Ascending aorta (tissue), 2 donors: ENCODE results near the gene AOAH. TPM values are rescaled to one million over a fixed set of nuclear protein-coding genes. Genes with fewer than 3 reads are reported as not detected.

ENCODE experiments used
- DNase-seq, 2 donors: peaks; one replicate each; pipeline ENCODE4 v3.0.0-alpha.2; 2019; ENCODE audit warnings: low spot score in 2 of 2
- H3K27ac ChIP-seq, 2 donors: fragments of 200-600 bp; sonication (generic); one replicate each; pipeline ENCODE4 v1.5.1; 2016 to 2017; ENCODE audit warnings: mild to moderate bottlenecking in 1 of 2
- H3K27me3 ChIP-seq: fragments of 200-600 bp; sonication (generic); one replicate; pipeline ENCODE4 v1.5.1; 2017
- H3K36me3 ChIP-seq, 2 donors: fragments of 200-600 bp; sonication (generic); one replicate each; pipeline ENCODE4 v1.5.1; 2016
- H3K4me1 ChIP-seq, 2 donors: fragments of 200-600 bp; sonication (generic); one replicate each; pipeline ENCODE4 v1.5.1; 2016 to 2017; ENCODE audit warnings: mild to moderate bottlenecking in 1 of 2
- H3K4me3 ChIP-seq, 2 donors: fragments of 200-600 bp; sonication (generic); one replicate each; pipeline ENCODE4 v1.5.1; 2016 to 2017; ENCODE audit warnings: mild to moderate bottlenecking in 1 of 2
- H3K9me3 ChIP-seq, 2 donors: fragments of 200-600 bp; sonication (generic); one replicate each; pipeline ENCODE4 v1.5.1; 2016
- intact Hi-C: fragments of 100-400 bp; cut with DNase I; formaldehyde crosslinking; loops from one replicate; pipeline ENCODE4 v1.15.1; 2023
- total RNA-seq: library from RNA; depleted of rRNA; stranded (reverse); fragments of >200 nt; gene quantifications from one replicate; pipeline ENCODE4 v1.1.0, GENCODE V29; 2016
- TF ChIP-seq, protein P1 (sequence below), 3 experiments: fragments of 200-600 bp in 2 of 3; fragments of 450-650 bp in 1 of 3; sonication (generic) in 2 of 3; IDR thresholded peaks; one replicate each; pipeline ENCODE4 v1.5.1; 2016 to 2019; ENCODE audit warnings: antibody characterized with exemption in 3 of 3, mild to moderate bottlenecking in 1 of 3, moderate library complexity in 1 of 3

The AOAH gene
- total RNA-seq, 1 donor from 2014 or later = 0.75 TPM

DNA sequence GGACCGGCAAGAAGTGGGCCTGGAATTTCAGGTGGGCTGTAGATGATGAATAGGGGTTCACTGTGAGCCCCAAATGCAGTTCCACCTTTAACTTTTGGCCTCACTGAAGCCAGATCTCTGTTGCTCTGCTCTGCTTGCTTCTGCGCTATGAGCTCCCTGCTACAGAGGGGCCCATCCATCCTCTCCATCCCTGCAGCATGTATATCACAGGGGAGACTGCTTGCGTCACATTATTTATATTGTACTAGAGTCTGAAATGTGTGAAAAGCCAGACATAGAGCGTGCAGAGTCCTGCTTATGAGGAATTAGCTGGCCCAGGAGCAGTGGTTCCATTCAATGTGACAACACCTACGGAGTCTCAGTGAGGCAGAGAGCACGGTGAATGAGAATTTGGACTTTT is 69.9 kb downstream of the AOAH start:
- TF ChIP-seq, protein P1, sequence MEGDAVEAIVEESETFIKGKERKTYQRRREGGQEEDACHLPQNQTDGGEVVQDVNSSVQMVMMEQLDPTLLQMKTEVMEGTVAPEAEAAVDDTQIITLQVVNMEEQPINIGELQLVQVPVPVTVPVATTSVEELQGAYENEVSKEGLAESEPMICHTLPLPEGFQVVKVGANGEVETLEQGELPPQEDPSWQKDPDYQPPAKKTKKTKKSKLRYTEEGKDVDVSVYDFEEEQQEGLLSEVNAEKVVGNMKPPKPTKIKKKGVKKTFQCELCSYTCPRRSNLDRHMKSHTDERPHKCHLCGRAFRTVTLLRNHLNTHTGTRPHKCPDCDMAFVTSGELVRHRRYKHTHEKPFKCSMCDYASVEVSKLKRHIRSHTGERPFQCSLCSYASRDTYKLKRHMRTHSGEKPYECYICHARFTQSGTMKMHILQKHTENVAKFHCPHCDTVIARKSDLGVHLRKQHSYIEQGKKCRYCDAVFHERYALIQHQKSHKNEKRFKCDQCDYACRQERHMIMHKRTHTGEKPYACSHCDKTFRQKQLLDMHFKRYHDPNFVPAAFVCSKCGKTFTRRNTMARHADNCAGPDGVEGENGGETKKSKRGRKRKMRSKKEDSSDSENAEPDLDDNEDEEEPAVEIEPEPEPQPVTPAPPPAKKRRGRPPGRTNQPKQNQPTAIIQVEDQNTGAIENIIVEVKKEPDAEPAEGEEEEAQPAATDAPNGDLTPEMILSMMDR (IDR thresholded peaks at IDR 0.05) = no peak
- no peaks in the 10 kb centered on the region for H3K4me1 ChIP-seq
- DNase-seq = no peak
- intact Hi-C loops = no loop called here
- no peaks in the 10 kb centered on the region for H3K36me3 ChIP-seq
- H3K9me3 ChIP-seq = no peaks in the 10 kb centered on the region
- no peaks in the 10 kb centered on the region for H3K27me3 ChIP-seq
- H3K27ac ChIP-seq = no peak overlapping the region
- H3K4me3 ChIP-seq = no peak overlapping the region

DNA sequence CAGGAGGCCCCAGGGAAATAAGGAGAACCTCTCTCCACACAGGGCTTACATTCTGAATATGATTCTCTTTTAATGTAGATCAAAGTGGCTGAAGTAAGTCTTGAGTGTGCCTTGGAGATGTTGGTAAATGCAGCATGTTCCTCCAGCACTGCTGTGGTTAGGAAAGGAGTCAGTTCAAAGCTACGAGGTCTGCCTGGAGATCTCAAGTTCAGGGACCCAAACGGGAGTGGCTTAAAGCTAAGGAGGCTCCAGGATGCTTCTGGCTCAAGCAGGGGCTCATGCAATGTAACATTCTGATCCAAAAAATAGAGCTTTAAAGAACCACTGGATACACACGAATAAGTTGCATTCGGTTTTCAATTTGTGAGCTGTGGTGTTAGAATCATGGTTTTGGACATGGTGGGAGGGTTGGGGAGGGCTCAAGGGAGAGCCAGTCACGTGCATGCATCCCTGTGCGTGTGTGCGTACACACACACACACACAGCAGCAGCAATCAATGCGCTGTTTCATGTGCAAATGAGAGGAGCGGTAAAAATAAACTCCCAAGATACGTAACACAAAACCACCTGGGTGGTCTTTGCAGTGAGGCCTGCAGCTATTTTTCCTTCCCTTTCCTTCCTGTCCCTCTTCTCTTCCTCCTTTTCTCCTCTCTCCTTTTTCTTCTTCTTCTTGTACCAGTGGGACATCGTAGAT is 70.5 kb downstream of the AOAH start:
- Histone ChIP-seq H3K27me3 (no peaks in the 10 kb centered on the region), H3K27ac (no peak overlapping the region), H3K9me3 (no peaks in the 10 kb centered on the region), H3K4me3 (no peak overlapping the region), H3K36me3 (no peaks in the 10 kb centered on the region), H3K4me1 (no peaks in the 10 kb centered on the region)
- DNase-seq = no peak
- intact Hi-C loops = no loop called here
- TF ChIP-seq, protein P1 (IDR thresholded peaks at IDR 0.05) = no peak

DNA sequence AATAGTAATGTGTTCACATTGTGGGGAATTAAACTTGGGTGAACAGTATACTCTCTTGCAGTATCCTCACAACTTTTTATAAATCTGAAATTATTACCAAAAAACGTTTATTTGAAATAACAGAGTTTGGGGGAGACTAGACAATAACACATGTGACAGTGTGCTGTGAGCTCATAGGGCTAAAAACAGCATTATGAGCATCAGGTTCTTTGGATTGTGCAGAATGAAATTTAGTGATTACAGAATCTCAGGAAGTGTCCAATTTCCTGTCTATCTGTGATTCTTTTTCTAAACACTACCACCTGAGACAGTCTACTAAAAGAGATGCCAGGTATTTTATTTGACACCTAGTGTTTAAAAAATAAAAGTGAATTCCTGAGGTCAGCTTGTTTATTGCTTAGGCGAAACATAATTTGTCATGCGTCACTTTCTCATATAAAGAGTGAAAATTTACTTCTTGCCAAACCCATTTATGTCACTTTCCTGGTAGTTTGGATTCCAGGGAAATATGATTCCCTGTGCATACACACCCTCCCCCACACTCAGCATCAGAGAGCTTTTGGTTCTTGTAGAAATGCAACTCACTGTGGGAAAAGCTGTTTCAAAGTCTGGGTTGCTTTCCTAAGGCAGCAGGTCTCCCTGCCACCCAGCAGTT is 71.2 kb downstream of the AOAH start:
- H3K4me3 ChIP-seq = no peak overlapping the region
- TF ChIP-seq, protein P1 (IDR thresholded peaks at IDR 0.05) = no peak

DNA sequence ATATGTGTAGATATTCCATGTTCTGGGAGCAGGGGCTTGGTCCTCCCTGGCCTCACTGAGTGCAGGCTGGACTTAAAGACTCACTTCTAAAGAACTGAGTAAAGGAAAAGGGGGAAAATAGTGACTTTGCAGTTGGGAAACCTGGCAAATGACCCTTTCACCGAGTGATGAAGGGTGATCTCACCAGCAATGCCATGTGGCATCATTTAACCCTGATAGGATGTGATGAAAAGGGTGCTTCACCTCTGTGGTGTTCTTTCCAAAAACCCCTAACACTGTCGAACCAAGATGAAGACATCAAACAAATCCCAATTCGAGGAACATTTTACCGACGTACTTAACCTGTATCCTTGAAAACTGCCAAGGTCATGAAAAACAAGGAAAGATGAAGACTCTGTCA is 71.9 kb downstream of the AOAH start:
- Histone ChIP-seq H3K9me3 (no peaks in the 10 kb centered on the region), H3K4me3 (no peak overlapping the region), H3K4me1 (no peaks in the 10 kb centered on the region), H3K27ac (no peak overlapping the region), H3K27me3 (no peaks in the 10 kb centered on the region), H3K36me3 (no peaks in the 10 kb centered on the region)
- intact Hi-C loops = no loop called here
- no peak for DNase-seq
- TF ChIP-seq, protein P1 (IDR thresholded peaks at IDR 0.05) = no peak

More for the DNA sequence above, 71.2 kb downstream of the AOAH start:
- no peaks in the 10 kb centered on the region for H3K27me3 ChIP-seq
- no peaks in the 10 kb centered on the region for H3K36me3 ChIP-seq
- no peaks in the 10 kb centered on the region for H3K4me1 ChIP-seq
- H3K27ac ChIP-seq = no peak overlapping the region
- no peaks in the 10 kb centered on the region for H3K9me3 ChIP-seq
- intact Hi-C loops = no loop called here
- DNase-seq = no peak

DNA sequence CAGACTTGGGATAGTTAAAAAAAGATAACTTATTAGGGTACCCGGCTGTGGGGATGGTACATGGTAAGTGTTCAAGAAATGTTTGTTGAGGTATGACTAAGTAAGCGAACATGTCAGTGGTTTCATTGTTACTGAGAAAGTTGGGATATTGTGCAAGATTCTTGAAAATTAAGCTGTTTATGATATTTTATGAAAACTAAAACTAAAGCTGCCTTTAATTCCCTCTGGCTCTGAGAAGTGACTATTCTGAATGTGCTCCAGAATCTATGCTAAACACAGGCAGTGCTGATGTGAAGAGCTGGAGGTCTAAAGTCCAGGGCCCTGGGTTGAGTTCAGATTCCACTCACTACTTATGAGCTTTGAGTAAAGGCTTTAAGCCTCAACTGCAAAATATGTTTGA is 72.9 kb downstream of the AOAH start:
- intact Hi-C loops = no loop called here
- TF ChIP-seq, protein P1 (IDR thresholded peaks at IDR 0.05) = no peak
- no peak for DNase-seq
- no peaks in the 10 kb centered on the region for H3K9me3 ChIP-seq
- no peak overlapping the region for H3K4me3 ChIP-seq
- H3K36me3 ChIP-seq = no peaks in the 10 kb centered on the region
- no peaks in the 10 kb centered on the region for H3K4me1 ChIP-seq
- H3K27ac ChIP-seq = no peak overlapping the region
- no peaks in the 10 kb centered on the region for H3K27me3 ChIP-seq
